A549 (cell line): ENCODE measurements around the gene ARHGAP42. TPM values are rescaled to one million over a fixed set of nuclear protein-coding genes. Genes with fewer than 3 reads are reported as not detected.

Source experiments
- ATAC-seq, 2 experiments: fragments of 200-7000 bp in 1 of 2; fragments of >200 bp in 1 of 2; cut with Nextera tagmentation in 1 of 2; cut with Tn5 transposase in 1 of 2; 3 replicates each; pipeline versions ENCODE4 v1.8.0 to v1.9.1; 2018 to 2020; ENCODE audit warnings: mild to moderate bottlenecking in 1 of 2, moderate library complexity in 1 of 2
- CTCF ChIA-PET: fragments of 300-600 bp; sonication (Branson Sonifier 250); formaldehyde crosslinking; extraction: SDS; loops from one replicate; lab custom pipeline; 2021; ENCODE audit warnings: antibody characterized with exemption, inconsistent platforms; lab: Yijun Ruan, JAX
- POLR2A ChIA-PET: fragments of 350-600 bp; formaldehyde crosslinking; extraction: SDS; loops from one replicate; lab custom pipeline; 2021; ENCODE audit warnings: antibody characterized with exemption, inconsistent platforms; lab: Yijun Ruan, JAX
- DNase-seq, 2 experiments: peaks; one replicate each; pipeline versions ENCODE4 v3.0.0 to v3.0.0-alpha.2; 2011 to 2016; ENCODE audit warnings: low read depth in 1 of 2, low spot score in 1 of 2
- FAIRE-seq: peaks from 2 replicates; lab custom pipeline; 2011; peaks lifted over from hg19 to GRCh38; lab: Jason Lieb, UNC
- H3K27ac ChIP-seq, 2 experiments: fragments of >200 bp; sonication (Bioruptor Twin); formaldehyde crosslinking; 3 replicates each; pipeline ENCODE4 v1.5.1; 2016 to 2017
- H3K4me1 ChIP-seq: fragments of >200 bp; sonication (Bioruptor Twin); formaldehyde crosslinking; 3 replicates; pipeline ENCODE4 v1.6.1; 2016
- H3K4me2 ChIP-seq: fragments of >200 bp; sonication (Bioruptor Twin); formaldehyde crosslinking; 3 replicates; pipeline ENCODE4 v1.6.1; 2016
- H3K4me3 ChIP-seq: fragments of >200 bp; sonication (Bioruptor Twin); formaldehyde crosslinking; 3 replicates; pipeline ENCODE4 v1.5.1; 2016
- H3K9me3 ChIP-seq: fragments of >200 bp; sonication (Bioruptor Twin); formaldehyde crosslinking; 3 replicates; pipeline ENCODE4 v1.6.1; 2016
- CEBPB ChIP-seq, 2 experiments: fragments of >200 bp in 1 of 2; sonication (Bioruptor Twin) in 1 of 2; formaldehyde crosslinking in 1 of 2; IDR thresholded peaks; 2 replicates each; pipeline ENCODE4 v1.6.1; 2012 to 2016
- EHF ChIP-seq: fragments of 250-450 bp; sonication (Bioruptor Pico); IDR thresholded peaks from 2 replicates; pipeline ENCODE4 v1.5.0; 2020; ENCODE audit warnings: mild to moderate bottlenecking
- ELK1 ChIP-seq: fragments of 150-350 bp; IDR thresholded peaks from 2 replicates; pipeline ENCODE4 v1.6.1; 2014; ENCODE audit warnings: low read depth, mild to moderate bottlenecking, low read length
- EP300 ChIP-seq, 2 experiments: fragments of >200 bp; sonication (Bioruptor Twin); formaldehyde crosslinking; IDR thresholded peaks; 2 replicates in 1 of 2; 3 replicates in 1 of 2; pipeline ENCODE4 v1.6.1; 2016 to 2017
- FOSB ChIP-seq: fragments of 250-450 bp; sonication (Bioruptor Pico); IDR thresholded peaks from 2 replicates; pipeline ENCODE4 v1.5.0; 2020; ENCODE audit warnings: mild to moderate bottlenecking, moderate library complexity
- FOSL2 ChIP-seq, 2 experiments: fragments of 450-650 bp in 1 of 2; fragments of >200 bp in 1 of 2; sonication (Bioruptor Twin) in 1 of 2; formaldehyde crosslinking; IDR thresholded peaks; 2 replicates each; pipeline versions ENCODE4 v1.5.0 to v1.6.1; 2016 to 2020; ENCODE audit warnings: mild to moderate bottlenecking in 1 of 2, moderate library complexity in 1 of 2
- HOXA7 ChIP-seq: fragments of 250-450 bp; sonication (Bioruptor Pico); IDR thresholded peaks from 2 replicates; pipeline ENCODE4 v1.5.0; 2020; ENCODE audit warnings: mild to moderate bottlenecking, moderate library complexity
- HOXB13 ChIP-seq: fragments of 250-450 bp; sonication (Bioruptor Pico); IDR thresholded peaks from 2 replicates; pipeline ENCODE4 v1.5.0; 2020; ENCODE audit warnings: low read depth, mild to moderate bottlenecking, moderate library complexity
- HOXB5 ChIP-seq: fragments of 250-450 bp; sonication (Bioruptor Pico); IDR thresholded peaks from 2 replicates; pipeline ENCODE4 v1.5.0; 2020; ENCODE audit warnings: mild to moderate bottlenecking, moderate library complexity
- JUN ChIP-seq, 2 experiments: fragments of >200 bp; sonication (Bioruptor Twin); formaldehyde crosslinking; IDR thresholded peaks; 2 replicates in 1 of 2; 3 replicates in 1 of 2; pipeline ENCODE4 v1.6.1; 2016 to 2017
- KDM1A ChIP-seq: fragments of 200-600 bp; sonication (generic); IDR thresholded peaks from 2 replicates; pipeline ENCODE4 v1.6.1; 2016; ENCODE audit warnings: low read depth, mild to moderate bottlenecking
- MAFK ChIP-seq: fragments of 450-650 bp; IDR thresholded peaks from 2 replicates; pipeline ENCODE4 v1.6.1; 2014; ENCODE audit not compliant: partially characterized antibody
- MAX ChIP-seq: IDR thresholded peaks from 2 replicates; pipeline ENCODE4 v1.6.1; 2012
- MAZ ChIP-seq: fragments of 150-350 bp; IDR thresholded peaks from 2 replicates; pipeline ENCODE4 v1.6.1; 2014; ENCODE audit warnings: antibody characterized with exemption, low read depth, low read length, borderline replicate concordance
- NPAS2 ChIP-seq: fragments of 250-450 bp; sonication (Bioruptor Pico); IDR thresholded peaks from 2 replicates; pipeline ENCODE4 v1.8.0; 2022; ENCODE audit warnings: mild to moderate bottlenecking, moderate library complexity, borderline replicate concordance
- PBX3 ChIP-seq: IDR thresholded peaks from 2 replicates; pipeline ENCODE4 v1.6.1; 2012
- PHF8 ChIP-seq: fragments of 200-600 bp; sonication (generic); IDR thresholded peaks from 2 replicates; pipeline ENCODE4 v1.6.1; 2016; ENCODE audit warnings: low read depth, mild to moderate bottlenecking, antibody characterized with exemption, moderate library complexity, borderline replicate concordance
- POLR2A ChIP-seq: IDR thresholded peaks from 2 replicates; pipeline ENCODE4 v1.6.1; 2012; ENCODE audit warnings: mild to moderate bottlenecking, low read length
- RARB ChIP-seq: fragments of 250-450 bp; sonication (Bioruptor Pico); IDR thresholded peaks from 2 replicates; pipeline ENCODE4 v1.8.0; 2021; ENCODE audit warnings: mild to moderate bottlenecking, moderate library complexity
- SMC3 ChIP-seq: fragments of >200 bp; sonication (Bioruptor Twin); formaldehyde crosslinking; IDR thresholded peaks from 3 replicates; pipeline ENCODE4 v1.6.1; 2018; ENCODE audit warnings: inconsistent platforms
- TFCP2L1 ChIP-seq: fragments of 250-450 bp; sonication (Bioruptor Pico); IDR thresholded peaks from 2 replicates; pipeline ENCODE4 v1.5.0; 2021; ENCODE audit warnings: mild to moderate bottlenecking
- ZC3H11A ChIP-seq: fragments of 450-650 bp; IDR thresholded peaks from 2 replicates; pipeline ENCODE4 v1.6.1; 2014; ENCODE audit warnings: antibody characterized with exemption, mild to moderate bottlenecking
- ZFP36 ChIP-seq: fragments of 450-650 bp; IDR thresholded peaks from 2 replicates; pipeline ENCODE4 v1.6.1; 2014; ENCODE audit warnings: borderline replicate concordance; ENCODE audit not compliant: partially characterized antibody
- ZNF302 ChIP-seq: fragments of 250-450 bp; sonication (Bioruptor Pico); IDR thresholded peaks from 2 replicates; pipeline ENCODE4 v1.9.0; 2021; ENCODE audit warnings: inconsistent platforms, mild to moderate bottlenecking, moderate library complexity
- ZSCAN20 ChIP-seq: fragments of 250-450 bp; sonication (Bioruptor Pico); IDR thresholded peaks from 2 replicates; pipeline ENCODE4 v1.8.0; 2022; ENCODE audit warnings: mild to moderate bottlenecking, moderate library complexity
- WGBS: methylation state at CpG from one replicate; pipeline ENCODE4 v1.1.6; 2017; ENCODE audit errors: missing lambda C conversion rate; 5-methylcytosine and 5-hydroxymethylcytosine counted together
- polyA plus RNA-seq, 4 experiments: library from polyadenylated mRNA; depleted of rRNA in 3 of 4; stranded (reverse); fragments of >200 nt; fragmentation: RNase III in 1 of 4; extraction: RNeasy Plus Mini Kit Qiagen cat#74134 plus additional on column Dnase treatment in 1 of 4; gene quantifications; 2 replicates in 3 of 4; 3 replicates in 1 of 4; pipeline ENCODE4 v1.2.3, GENCODE V29; 2011 to 2017
- TF ChIP-seq, protein P1 (sequence below): fragments of 450-650 bp; IDR thresholded peaks from 2 replicates; pipeline ENCODE4 v1.6.1; 2014; ENCODE audit warnings: antibody characterized with exemption
- TF ChIP-seq, protein P2 (sequence below): fragments of 200-600 bp; sonication (generic); IDR thresholded peaks from 2 replicates; pipeline ENCODE4 v1.6.1; 2016; ENCODE audit warnings: antibody characterized with exemption, mild to moderate bottlenecking, moderate library complexity

The ARHGAP42 gene
- polyA plus RNA-seq, 2 of the 4 experiments (the other 2 are of a cell fraction), result 5.1 to 17.0 TPM

- Histone ChIP-seq H3K27ac (no peak overlapping the region), H3K4me1 (no peaks in the 10 kb centered on the region), H3K4me3 (no peak overlapping the region), H3K4me2 (no peak overlapping the region), H3K9me3 (no peaks in the 10 kb centered on the region)
- FAIRE-seq (no peak), ATAC-seq (no peak), DNase-seq (no peak)
- WGBS, result 93% methylated on average over 11 of the region's 13 CpGs
- CTCF ChIA-PET, result no interaction called here
- POLR2A ChIA-PET, result no interaction called here
- TF ChIP-seq RARB (CRISPR knock-in tag), result no peak
- TF ChIP-seq, protein P1, sequence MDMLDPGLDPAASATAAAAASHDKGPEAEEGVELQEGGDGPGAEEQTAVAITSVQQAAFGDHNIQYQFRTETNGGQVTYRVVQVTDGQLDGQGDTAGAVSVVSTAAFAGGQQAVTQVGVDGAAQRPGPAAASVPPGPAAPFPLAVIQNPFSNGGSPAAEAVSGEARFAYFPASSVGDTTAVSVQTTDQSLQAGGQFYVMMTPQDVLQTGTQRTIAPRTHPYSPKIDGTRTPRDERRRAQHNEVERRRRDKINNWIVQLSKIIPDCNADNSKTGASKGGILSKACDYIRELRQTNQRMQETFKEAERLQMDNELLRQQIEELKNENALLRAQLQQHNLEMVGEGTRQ, result no peak
- TF ChIP-seq EHF (CRISPR knock-in tag), result no peak
- no peak for TF ChIP-seq FOSL2 (IDR thresholded peaks at IDR 0.05)
- no peak for TF ChIP-seq FOSL2 (CRISPR knock-in tag; IDR thresholded peaks at IDR 0.05)
- no peak for TF ChIP-seq MAX
- TF ChIP-seq FOSB (CRISPR knock-in tag), result no peak
- no peak for TF ChIP-seq JUN (IDR thresholded peaks at IDR 0.05)
- TF ChIP-seq PBX3, result no peak
- TF ChIP-seq HOXA7 (CRISPR knock-in tag), result no peak
- TF ChIP-seq SMC3, result no peak
- no peak for TF ChIP-seq ZFP36
- no peak for TF ChIP-seq MAZ
- no peak for TF ChIP-seq KDM1A
- no peak for TF ChIP-seq EP300 (IDR thresholded peaks at IDR 0.05)
- TF ChIP-seq TFCP2L1, result no peak
- no peak for TF ChIP-seq CEBPB (IDR thresholded peaks at IDR 0.05)
- no peak for TF ChIP-seq POLR2A
- TF ChIP-seq NPAS2 (CRISPR knock-in tag), result no peak
- TF ChIP-seq, all 56 proteins: peak for 0
Measured at GRCh38 chr11:100905684-100906083, 218.6 kb downstream of the ARHGAP42 start.

GRCh38 chr11:100908746-100909145 lies 221.7 kb downstream of the ARHGAP42 start:
- Histone ChIP-seq H3K4me2 (no peak overlapping the region), H3K9me3 (no peaks in the 10 kb centered on the region), H3K4me1 (no peaks in the 10 kb centered on the region), H3K27ac (no peak overlapping the region), H3K4me3 (no peak overlapping the region)
- ChIA-PET POLR2A (no interaction called here), CTCF (no interaction called here)
- ATAC-seq (no peak), FAIRE-seq (no peak), DNase-seq (no peak)
- TF ChIP-seq ZC3H11A, result no peak
- no peak for TF ChIP-seq MAFK
- TF ChIP-seq MAZ, result no peak
- no peak for TF ChIP-seq ZNF302 (CRISPR knock-in tag)
- TF ChIP-seq ELK1, result no peak
- TF ChIP-seq ZSCAN20 (CRISPR knock-in tag), result no peak
- TF ChIP-seq KDM1A, result no peak
- no peak for TF ChIP-seq NPAS2 (CRISPR knock-in tag)
- TF ChIP-seq HOXA7 (CRISPR knock-in tag), result no peak
- TF ChIP-seq HOXB13 (CRISPR knock-in tag), result no peak
- no peak for TF ChIP-seq PHF8
- TF ChIP-seq TFCP2L1, result no peak
- TF ChIP-seq, protein P2, sequence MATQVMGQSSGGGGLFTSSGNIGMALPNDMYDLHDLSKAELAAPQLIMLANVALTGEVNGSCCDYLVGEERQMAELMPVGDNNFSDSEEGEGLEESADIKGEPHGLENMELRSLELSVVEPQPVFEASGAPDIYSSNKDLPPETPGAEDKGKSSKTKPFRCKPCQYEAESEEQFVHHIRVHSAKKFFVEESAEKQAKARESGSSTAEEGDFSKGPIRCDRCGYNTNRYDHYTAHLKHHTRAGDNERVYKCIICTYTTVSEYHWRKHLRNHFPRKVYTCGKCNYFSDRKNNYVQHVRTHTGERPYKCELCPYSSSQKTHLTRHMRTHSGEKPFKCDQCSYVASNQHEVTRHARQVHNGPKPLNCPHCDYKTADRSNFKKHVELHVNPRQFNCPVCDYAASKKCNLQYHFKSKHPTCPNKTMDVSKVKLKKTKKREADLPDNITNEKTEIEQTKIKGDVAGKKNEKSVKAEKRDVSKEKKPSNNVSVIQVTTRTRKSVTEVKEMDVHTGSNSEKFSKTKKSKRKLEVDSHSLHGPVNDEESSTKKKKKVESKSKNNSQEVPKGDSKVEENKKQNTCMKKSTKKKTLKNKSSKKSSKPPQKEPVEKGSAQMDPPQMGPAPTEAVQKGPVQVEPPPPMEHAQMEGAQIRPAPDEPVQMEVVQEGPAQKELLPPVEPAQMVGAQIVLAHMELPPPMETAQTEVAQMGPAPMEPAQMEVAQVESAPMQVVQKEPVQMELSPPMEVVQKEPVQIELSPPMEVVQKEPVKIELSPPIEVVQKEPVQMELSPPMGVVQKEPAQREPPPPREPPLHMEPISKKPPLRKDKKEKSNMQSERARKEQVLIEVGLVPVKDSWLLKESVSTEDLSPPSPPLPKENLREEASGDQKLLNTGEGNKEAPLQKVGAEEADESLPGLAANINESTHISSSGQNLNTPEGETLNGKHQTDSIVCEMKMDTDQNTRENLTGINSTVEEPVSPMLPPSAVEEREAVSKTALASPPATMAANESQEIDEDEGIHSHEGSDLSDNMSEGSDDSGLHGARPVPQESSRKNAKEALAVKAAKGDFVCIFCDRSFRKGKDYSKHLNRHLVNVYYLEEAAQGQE, result no peak
- TF ChIP-seq HOXB5, result no peak
- 70% methylated on average over 2 of the region's 2 CpGs for WGBS
